PFSK-1 (cell line): Measurements from ENCODE around the gene TGM6.

ENCODE experiments used
- FOXP2 ChIP-seq: optimal IDR thresholded peaks from 2 replicates; pipeline ENCODE3; 2011; ENCODE audit warnings: borderline replicate concordance, control low read depth, inconsistent platforms; ENCODE audit not compliant: insufficient read depth; ENCODE audit errors: extremely low read length, extremely low read depth
- POLR2AphosphoS5 ChIP-seq: IDR thresholded peaks from 2 replicates; pipeline ENCODE4 v1.6.1; 2012; ENCODE audit warnings: low read depth, mild to moderate bottlenecking, control low read depth, low read length, moderate library complexity
- REST ChIP-seq, 2 experiments: IDR thresholded peaks; 2 replicates each; pipeline versions ENCODE4 v1.6.1 to v1.8.0; 2011 to 2012; ENCODE audit warnings: low read depth in 2 of 2, low read length in 2 of 2, control low read depth in 1 of 2, inconsistent platforms in 1 of 2, mild to moderate bottlenecking in 1 of 2, moderate library complexity in 1 of 2; ENCODE audit not compliant: insufficient read depth in 1 of 2
- SIN3A ChIP-seq: IDR thresholded peaks from 2 replicates; pipeline ENCODE4 v1.6.1; 2012; ENCODE audit warnings: mild to moderate bottlenecking, low read length, moderate library complexity, borderline replicate concordance; ENCODE audit not compliant: insufficient read depth
- TAF1 ChIP-seq: IDR thresholded peaks from 2 replicates; pipeline ENCODE4 v1.6.1; 2012; ENCODE audit warnings: low read length, control low read depth, borderline replicate concordance; ENCODE audit not compliant: insufficient read depth

GRCh38 chr20:2342243-2342642 lies 38.5 kb upstream of the TGM6 start:
- no peak for TF ChIP-seq POLR2AphosphoS5
- TF ChIP-seq REST (IDR thresholded peaks at IDR 0.05; ENCODE audit: insufficient read depth in 1 of 2, low read depth in 2 of 2, low read length in 2 of 2) = no peak
- TF ChIP-seq TAF1 = no peak
- TF ChIP-seq FOXP2 = no peak
- no peak for TF ChIP-seq SIN3A
